NCI-H82 (cell line): ENCODE measurements around the gene CLIP4.
A peak's percentile ranks its signal among the peaks of the same experiment; 100 is the strongest.
"Not testable (repeated sequence)": the region's sequence is repeated elsewhere in the genome, so short reads cannot be mapped to it uniquely, and the experiment has no call there.

Experiments
- DNase-seq: peaks from one replicate; lab custom pipeline; 2025; lab: John Stamatoyannopoulos, UW

Gene CLIP4

GRCh38 chr2:29104688-29105087 lies 10.5 kb upstream of the CLIP4 start:
- DNase-seq: no peak

DNA sequence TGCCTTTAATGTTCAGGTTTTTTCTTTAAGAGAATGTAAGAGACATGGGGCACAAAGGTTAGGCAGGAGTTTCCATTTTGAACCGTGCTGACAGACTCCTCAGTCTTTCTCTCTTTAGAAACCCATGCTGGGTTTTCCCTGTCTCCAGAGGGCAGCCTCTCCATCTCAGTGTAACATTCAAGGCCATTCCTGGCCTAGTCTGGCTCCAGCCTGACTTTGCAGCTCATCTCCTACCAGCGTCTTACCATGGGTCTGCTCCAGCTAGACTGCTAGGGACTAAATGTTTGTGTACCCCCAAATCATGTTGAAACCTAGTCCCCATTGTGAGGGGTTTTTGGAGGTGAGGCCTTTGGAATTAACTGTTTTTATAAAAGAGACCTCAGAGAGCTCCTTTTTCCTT lies 9.8 kb upstream of the CLIP4 start:
- DNase-seq: peak; percentile 32

DNA sequence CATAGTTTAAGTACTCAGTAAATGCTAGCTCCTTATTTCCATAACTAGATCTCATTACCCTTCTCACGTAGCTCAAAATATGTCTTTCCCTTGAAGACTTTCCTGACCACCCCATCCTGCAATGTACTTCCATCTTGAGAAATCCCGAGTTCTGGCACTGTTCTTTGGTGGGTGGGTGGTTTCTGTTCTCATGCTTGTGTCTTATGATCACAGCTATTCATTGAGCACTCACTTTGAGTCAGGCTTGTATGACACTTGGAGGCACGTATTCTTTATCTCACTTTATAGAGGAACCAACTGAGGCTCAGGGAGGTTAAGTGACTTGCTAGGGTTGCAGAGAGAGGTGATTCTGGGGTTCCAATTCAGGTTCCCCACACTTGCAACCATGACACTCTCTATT lies 9.0 kb upstream of the CLIP4 start:
- DNase-seq: no peak

DNA sequence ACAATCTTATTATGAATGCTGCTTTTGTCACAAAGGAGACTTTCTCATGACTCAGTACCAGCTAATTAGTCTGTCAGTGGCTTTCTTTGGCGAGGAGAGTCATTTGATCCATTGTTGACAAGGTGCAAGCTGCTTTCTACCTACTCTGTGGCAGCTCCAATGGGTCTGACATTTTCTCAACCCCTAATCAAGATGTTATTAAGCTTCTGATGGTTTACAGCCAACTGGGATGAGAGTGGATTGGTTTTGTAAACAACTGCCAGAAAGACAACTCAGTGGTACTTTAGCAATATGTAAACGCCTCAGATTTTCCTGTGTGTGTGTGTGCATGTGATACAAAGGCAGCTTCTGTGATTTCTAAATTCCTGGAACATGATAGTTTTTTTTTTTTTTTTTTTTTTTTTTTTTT lies 8.2 kb upstream of the CLIP4 start:
- peak; percentile 42 for DNase-seq

DNA sequence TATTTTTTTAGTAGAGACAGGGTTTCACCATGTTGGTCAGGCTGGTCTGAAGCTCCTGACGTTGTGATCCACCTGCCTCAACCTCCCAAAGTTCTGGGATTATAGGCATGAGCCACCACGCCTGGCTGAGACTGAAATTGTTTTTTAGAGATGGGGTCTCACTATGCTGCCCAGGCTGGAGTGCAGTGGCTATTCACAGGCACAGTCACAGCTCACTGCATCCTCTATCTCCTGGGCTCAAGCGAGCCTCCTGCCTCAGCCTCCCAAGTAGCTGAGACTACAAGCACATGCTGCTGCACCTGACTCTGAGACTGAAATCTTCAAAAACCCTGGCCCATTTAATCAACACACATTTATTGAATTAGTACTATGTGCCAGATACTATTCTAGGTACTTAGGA lies 7.7 kb upstream of the CLIP4 start:
- DNase-seq: not testable (repeated sequence)

- no peak for DNase-seq
Observed at GRCh38 chr2:29108225-29108624, 7.0 kb upstream of the CLIP4 start.

DNA sequence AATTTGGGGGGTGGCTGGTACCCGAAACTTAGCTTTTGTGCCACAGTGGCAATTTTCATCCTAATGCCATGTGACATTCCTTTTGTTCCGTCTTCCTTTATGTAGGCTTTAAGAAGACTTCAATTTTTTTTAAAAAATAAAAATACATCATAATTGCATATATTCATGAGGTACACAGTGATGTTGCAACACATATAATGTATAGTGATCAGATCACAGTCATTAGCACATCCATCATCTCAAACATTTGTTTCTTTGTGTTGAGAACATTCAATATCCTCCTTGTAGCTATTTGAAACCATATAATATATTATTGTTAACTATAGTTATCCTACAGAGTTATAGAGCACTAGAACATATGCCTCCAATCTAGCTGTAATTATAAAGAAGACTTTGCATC lies 6.0 kb upstream of the CLIP4 start:
- no peak for DNase-seq

GRCh38 chr2:29110916-29111535 lies 4.2 kb upstream of the CLIP4 start:
- DNase-seq: no peak

DNA sequence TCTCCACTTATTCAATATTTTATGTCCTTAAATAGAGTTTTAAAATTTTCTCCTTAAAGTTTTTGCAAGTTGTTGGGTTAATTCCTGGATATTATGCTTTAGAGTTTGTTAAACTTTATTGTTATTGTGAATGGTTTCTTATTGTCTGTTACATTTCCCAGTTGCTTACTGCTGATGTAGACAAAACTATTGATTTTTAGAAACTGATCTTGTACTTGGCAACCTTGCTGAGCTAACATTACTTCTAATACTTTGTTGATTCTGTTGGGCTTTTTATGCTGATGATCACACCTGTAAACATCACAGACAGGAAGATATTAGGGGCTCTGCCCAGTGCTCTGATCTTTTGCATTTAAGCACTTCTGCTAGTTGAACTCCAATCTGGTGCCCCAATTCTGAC lies 2.8 kb upstream of the CLIP4 start:
- DNase-seq: no peak

- DNase-seq: no peak
Observed at GRCh38 chr2:29113027-29113686, 2.1 kb upstream of the CLIP4 start.

GRCh38 chr2:29113891-29114321 lies 1.3 kb upstream of the CLIP4 start:
- DNase-seq: peak; percentile 72

DNA sequence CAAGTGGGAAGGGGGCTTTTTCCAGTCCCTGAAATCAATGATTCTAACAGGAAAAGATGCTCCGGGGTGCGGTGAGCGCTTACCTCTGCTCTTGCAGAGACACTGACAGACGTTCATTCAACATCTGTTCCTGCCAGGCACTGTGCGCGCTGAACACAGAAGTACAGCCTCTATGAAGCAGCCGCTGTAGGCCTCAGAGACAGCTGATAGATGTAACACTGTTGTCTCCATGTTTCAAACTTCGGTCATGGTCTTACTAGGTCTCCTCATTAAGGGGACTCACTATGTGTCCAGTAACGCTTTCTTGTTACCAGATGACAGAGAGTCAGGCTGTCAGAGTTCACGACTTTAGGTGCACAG lies 649 bp upstream of the CLIP4 start:
- peak; percentile 82 for DNase-seq

GRCh38 chr2:29115797-29116781 lies 874 bp downstream of the CLIP4 start:
- peak; percentile 67 for DNase-seq

- DNase-seq: no peak
Observed at GRCh38 chr2:29117636-29118303, 2.6 kb downstream of the CLIP4 start.

GRCh38 chr2:29119211-29119610 lies 4.0 kb downstream of the CLIP4 start:
- no peak for DNase-seq

DNA sequence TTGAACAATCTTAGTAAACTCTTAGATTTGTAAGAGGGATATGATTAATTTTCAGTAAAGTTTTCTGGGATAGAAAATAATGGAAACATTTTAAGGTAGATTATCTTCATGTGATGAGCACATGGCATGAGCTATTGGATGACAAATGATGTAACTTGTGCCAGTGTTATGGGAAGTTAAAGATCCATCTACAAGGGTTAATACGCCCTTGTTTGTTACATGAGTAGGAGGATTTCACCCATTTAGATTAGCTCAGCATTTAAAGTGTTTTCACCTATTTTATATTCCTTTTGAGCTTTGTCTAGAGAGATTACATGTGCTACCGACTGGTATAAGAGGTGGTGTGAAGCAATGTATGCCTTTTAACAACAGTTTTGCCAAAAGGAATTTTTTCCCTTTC lies 5.6 kb downstream of the CLIP4 start:
- DNase-seq: no peak

- DNase-seq: no peak
Observed at GRCh38 chr2:29123617-29124349, 8.6 kb downstream of the CLIP4 start.

- DNase-seq: no peak
Observed at GRCh38 chr2:29124504-29124903, 9.3 kb downstream of the CLIP4 start.

GRCh38 chr2:29129586-29130281 lies 14.5 kb downstream of the CLIP4 start:
- DNase-seq: no peak

DNA sequence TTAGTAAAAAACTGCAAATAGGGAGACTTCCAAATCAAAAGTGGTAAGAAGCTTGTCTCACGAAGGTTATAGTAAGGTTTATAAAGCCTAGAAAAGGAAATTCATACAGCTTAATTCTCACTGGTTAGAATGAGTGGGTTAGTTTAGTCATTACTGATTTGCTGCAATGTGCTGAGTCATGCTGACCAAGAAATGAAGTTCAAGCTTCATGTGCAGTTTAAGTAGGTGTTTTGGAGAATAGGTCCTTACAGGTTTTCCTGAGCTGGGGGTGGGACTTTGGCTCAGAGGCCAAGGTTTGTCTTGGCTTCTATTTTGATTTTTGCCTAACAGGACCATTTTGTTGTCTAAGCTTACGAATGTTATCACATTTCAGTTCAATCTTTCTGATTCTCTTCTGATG lies 15.1 kb downstream of the CLIP4 start:
- DNase-seq: peak; percentile 27

- DNase-seq: no peak
Observed at GRCh38 chr2:29134933-29135332, 19.7 kb downstream of the CLIP4 start.
